Measurements from ENCODE around the gene NTN5. TPM values are rescaled to one million over a fixed set of nuclear protein-coding genes. Genes with fewer than 3 reads are reported as not detected.

Gene NTN5, protein sequence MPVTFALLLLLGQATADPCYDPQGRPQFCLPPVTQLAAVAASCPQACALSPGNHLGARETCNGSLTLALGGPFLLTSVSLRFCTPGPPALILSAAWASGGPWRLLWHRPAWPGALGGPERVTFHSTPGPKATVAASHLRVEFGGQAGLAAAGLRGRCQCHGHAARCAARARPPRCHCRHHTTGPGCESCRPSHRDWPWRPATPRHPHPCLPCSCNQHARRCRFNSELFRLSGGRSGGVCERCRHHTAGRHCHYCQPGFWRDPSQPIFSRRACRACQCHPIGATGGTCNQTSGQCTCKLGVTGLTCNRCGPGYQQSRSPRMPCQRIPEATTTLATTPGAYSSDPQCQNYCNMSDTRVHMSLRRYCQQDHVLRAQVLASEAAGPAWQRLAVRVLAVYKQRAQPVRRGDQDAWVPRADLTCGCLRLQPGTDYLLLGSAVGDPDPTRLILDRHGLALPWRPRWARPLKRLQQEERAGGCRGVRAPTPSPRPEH
- total RNA-seq: under 1 TPM in 1 of 2 donors, not detected in 1; 0.32 TPM

DNA sequence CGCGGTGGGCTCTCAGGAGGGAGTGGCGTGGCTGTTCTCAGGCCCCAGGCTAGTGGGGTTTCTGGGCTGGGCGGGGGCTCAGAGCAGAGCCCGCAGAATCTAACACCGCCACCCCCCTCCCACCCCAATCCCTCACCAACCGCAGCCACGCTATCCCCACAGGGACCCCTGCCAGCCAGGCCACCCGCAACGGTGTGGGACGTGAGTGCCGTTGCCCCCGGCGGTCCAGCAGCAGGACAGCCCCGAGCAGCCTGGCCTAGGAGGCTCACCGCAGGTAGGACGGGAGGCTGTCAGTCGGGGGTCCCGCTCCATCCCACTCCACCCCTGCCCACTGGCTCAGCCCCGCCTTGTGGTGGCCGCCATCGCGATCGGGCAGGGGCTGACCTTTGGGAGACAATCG is at the start of gene NTN5:
TSS of gene NTN5 (minus strand) at position 24 of the 400 bp plus-strand sequence. CDS start 2,031 bp downstream, outside the sequence.
- no peak for DNase-seq
- H3K9ac ChIP-seq (ENCODE audit: low read depth in 2 of 2, low read length in 2 of 2): no peak within 1 kb of the TSS
- no peaks in the 10 kb centered on the region for H3K36me3 ChIP-seq
- H3K27me3 ChIP-seq: no peaks in the 10 kb centered on the region
- H3K27ac ChIP-seq: no peak within 1 kb of the TSS
- no peak within 1 kb of the TSS for H3K4me3 ChIP-seq
- H3K4me1 ChIP-seq: no peaks in the 10 kb centered on the region
- intact Hi-C loops (cut with DNase I): no loop called here
- TF ChIP-seq CTCF (IDR thresholded peaks at IDR 0.05): no peak
- no peaks in the 10 kb centered on the region for H3K9me3 ChIP-seq

GRCh38 chr19:48722196-48722708 is 49.4 kb upstream of the NTN5 start:
- Histone ChIP-seq H3K36me3 (no peaks in the 10 kb centered on the region), H3K4me3 (no peak overlapping the region), H3K4me1 (no peaks in the 10 kb centered on the region), H3K27ac (no peak overlapping the region), H3K9ac (ENCODE audit: low read depth in 2 of 2, low read length in 2 of 2) (no peak overlapping the region), H3K9me3 (no peaks in the 10 kb centered on the region), H3K27me3 (no peaks in the 10 kb centered on the region)
- TF ChIP-seq CTCF (IDR thresholded peaks at IDR 0.05): no peak
- DNase-seq: no peak
- intact Hi-C loops (cut with DNase I): no loop called here

GRCh38 chr19:48720613-48721296 is 47.9 kb upstream of the NTN5 start:
- peak; percentile 99 for DNase-seq
- Histone ChIP-seq H3K36me3 (no peaks in the 10 kb centered on the region), H3K4me3 (peak overlapping the region; percentile 42), H3K27me3 (no peaks in the 10 kb centered on the region), H3K9me3 (no peaks in the 10 kb centered on the region), H3K9ac (ENCODE audit: low read depth in 2 of 2, low read length in 2 of 2) (peak overlapping the region; percentile 38 to 62), H3K4me1 (no peaks in the 10 kb centered on the region), H3K27ac (peak overlapping the region; percentile 73)
- no peak for TF ChIP-seq CTCF (IDR thresholded peaks at IDR 0.05)
- intact Hi-C loops (cut with DNase I): no loop called here

GRCh38 chr19:48720251-48720612 is 47.4 kb upstream of the NTN5 start:
- Histone ChIP-seq H3K27me3 (no peaks in the 10 kb centered on the region), H3K4me3 (no peak overlapping the region), H3K4me1 (peaks cover 5% of the 10 kb centered on the region), H3K36me3 (no peaks in the 10 kb centered on the region), H3K9ac (ENCODE audit: low read depth in 2 of 2, low read length in 2 of 2) (peak overlapping the region in 1 of 2 donors; percentile 62), H3K9me3 (no peaks in the 10 kb centered on the region), H3K27ac (no peak overlapping the region)
- no peak for DNase-seq
- TF ChIP-seq CTCF (IDR thresholded peaks at IDR 0.05): no peak
- intact Hi-C loops (cut with DNase I): no loop called here

- no peak for TF ChIP-seq CTCF (IDR thresholded peaks at IDR 0.05)
- H3K27me3 ChIP-seq: no peaks in the 10 kb centered on the region
- H3K4me1 ChIP-seq: peaks cover 9% of the 10 kb centered on the region
- H3K4me3 ChIP-seq: peak within 1 kb of the TSS; percentile 42
- intact Hi-C loops (cut with DNase I): no loop called here
- no peak within 1 kb of the TSS for H3K27ac ChIP-seq
- DNase-seq: no peak
- no peaks in the 10 kb centered on the region for H3K36me3 ChIP-seq
- no peaks in the 10 kb centered on the region for H3K9me3 ChIP-seq
- H3K9ac ChIP-seq (ENCODE audit: low read depth in 2 of 2, low read length in 2 of 2): peak within 1 kb of the TSS in 1 of 2 donors; percentile 62
Observed at GRCh38 chr19:48719263-48720171, 46.7 kb upstream of the NTN5 start, which contains the start of gene MAMSTR. TSS of gene MAMSTR (minus strand) at chr19:48719725. CDS start at chr19:48719031, 694 bp downstream.

Measured in colonic mucosa (tissue), 4 donors.